Neural cell (in vitro differentiated cells): Measurements from ENCODE around the gene MRTFB. TPM values are rescaled to one million over a fixed set of nuclear protein-coding genes. Genes with fewer than 3 reads are reported as not detected.

Experiments used
- H2AFZ ChIP-seq: fragments of 200-600, 300-800 bp; sonication (generic), shearing (Covaris generic); 2 replicates; pipeline ENCODE4 v1.6.0; 2014; ENCODE audit warnings: low read depth, mild to moderate bottlenecking, antibody characterized with exemption, low read length, moderate library complexity
- H3F3A ChIP-seq: fragments of 200-600 bp; shearing (Covaris generic); 2 replicates; pipeline ENCODE4 v1.6.1; 2016; ENCODE audit warnings: mild to moderate bottlenecking, moderate library complexity, mixed read lengths, antibody characterized with exemption, low read length; ENCODE audit not compliant: insufficient read depth, poor library complexity, severe bottlenecking
- H3K27ac ChIP-seq: fragments of 200-600, 300-800 bp; sonication (generic), shearing (Covaris generic); 2 replicates; pipeline ENCODE4 v1.5.1; 2014; ENCODE audit warnings: mild to moderate bottlenecking, low read length, moderate library complexity
- H3K27me3 ChIP-seq: fragments of 300-800, 200-600 bp; sonication (generic), shearing (Covaris generic); 2 replicates; pipeline ENCODE4 v1.6.0; 2014; ENCODE audit warnings: mild to moderate bottlenecking, low read depth, low read length, moderate library complexity; ENCODE audit not compliant: insufficient read depth
- H3K36me3 ChIP-seq: fragments of 300-800, 200-600 bp; sonication (generic), shearing (Covaris generic); 2 replicates; pipeline ENCODE4 v1.5.1; 2014; ENCODE audit warnings: mild to moderate bottlenecking, antibody characterized with exemption, low read length, moderate library complexity; ENCODE audit not compliant: insufficient read depth
- H3K4me2 ChIP-seq: fragments of 300-800, 200-600 bp; sonication (generic), shearing (Covaris generic); 2 replicates; pipeline ENCODE4 v1.6.0; 2014; ENCODE audit warnings: mild to moderate bottlenecking, low read length
- H3K4me3 ChIP-seq: fragments of 300-800, 200-600 bp; sonication (generic), shearing (Covaris generic); 2 replicates; pipeline ENCODE4 v1.5.1; 2014; ENCODE audit warnings: mild to moderate bottlenecking, low read length, moderate library complexity
- H3K79me2 ChIP-seq: fragments of 200-600 bp; shearing (Covaris generic); replicated peaks from 2 replicates; pipeline ENCODE4 v1.6.0; 2014; ENCODE audit warnings: mild to moderate bottlenecking, low read length, moderate library complexity; ENCODE audit not compliant: insufficient read depth
- H3K9ac ChIP-seq: fragments of 300-800, 200-600 bp; sonication (generic), shearing (Covaris generic); 2 replicates; pipeline ENCODE4 v1.6.1; 2016; ENCODE audit warnings: mild to moderate bottlenecking, low read length, mixed read lengths
- H3K9me2 ChIP-seq: fragments of 200-600 bp; shearing (Covaris generic); 2 replicates; pipeline ENCODE4 v1.6.1; 2016; ENCODE audit warnings: mild to moderate bottlenecking, low read length, mixed read lengths; ENCODE audit not compliant: insufficient read depth
- H3K9me3 ChIP-seq: fragments of 200-600, 300-800 bp; sonication (generic), shearing (Covaris generic); 2 replicates; pipeline ENCODE4 v1.6.1; 2016; ENCODE audit warnings: mild to moderate bottlenecking, mixed run types, low read length, moderate library complexity, mixed read lengths
- H4K20me1 ChIP-seq: fragments of 200-600 bp; shearing (Covaris generic); 2 replicates; pipeline ENCODE4 v1.6.1; 2016; ENCODE audit warnings: mild to moderate bottlenecking, mixed run types; ENCODE audit not compliant: insufficient read depth
- EP300 ChIP-seq: fragments of 450-650 bp; conservative IDR thresholded peaks from 2 replicates; pipeline ENCODE4 v1.6.1; 2014; ENCODE audit warnings: antibody characterized with exemption, mild to moderate bottlenecking, moderate library complexity; ENCODE audit not compliant: poor library complexity, severe bottlenecking
- EZH2 ChIP-seq: fragments of 200-600, 300-800 bp; shearing (Covaris generic), sonication (generic); IDR thresholded peaks from 2 replicates; pipeline ENCODE4 v1.6.1; 2014; ENCODE audit warnings: antibody characterized with exemption, low read length, borderline replicate concordance, mild to moderate bottlenecking; ENCODE audit not compliant: insufficient read depth, poor library complexity, severe bottlenecking
- MXI1 ChIP-seq: fragments of 450-650 bp; conservative IDR thresholded peaks from 2 replicates; pipeline ENCODE4 v1.6.1; 2014; ENCODE audit warnings: antibody characterized with exemption, mild to moderate bottlenecking; ENCODE audit not compliant: poor library complexity, severe bottlenecking
- POLR2AphosphoS5 ChIP-seq: IDR thresholded peaks from 2 replicates; pipeline ENCODE4 v1.6.1; 2012
- RAD21 ChIP-seq: fragments of 450-650 bp; conservative IDR thresholded peaks from 2 replicates; pipeline ENCODE4 v1.6.1; 2014; ENCODE audit warnings: antibody characterized with exemption, mild to moderate bottlenecking, moderate library complexity
- REST ChIP-seq: IDR thresholded peaks from 2 replicates; pipeline ENCODE4 v1.6.1; 2012; ENCODE audit warnings: borderline replicate concordance
- SMC3 ChIP-seq: fragments of 450-650 bp; conservative IDR thresholded peaks from 2 replicates; pipeline ENCODE4 v1.6.1; 2014; ENCODE audit warnings: antibody characterized with exemption, mild to moderate bottlenecking, moderate library complexity; ENCODE audit not compliant: poor library complexity
- TAF1 ChIP-seq: IDR thresholded peaks from 2 replicates; pipeline ENCODE4 v1.6.1; 2012; ENCODE audit warnings: low read depth
- polyA plus RNA-seq: library from polyadenylated mRNA; depleted of rRNA; stranded (reverse); fragments of >200 nt; gene quantifications from 2 replicates; pipeline ENCODE4 v1.2.3, GENCODE V29; 2014
- TF ChIP-seq, protein P1 (sequence below): fragments of 450-650 bp; IDR thresholded peaks from 2 replicates; pipeline ENCODE4 v1.5.1; 2014; ENCODE audit warnings: antibody characterized with exemption, mild to moderate bottlenecking, moderate library complexity; ENCODE audit not compliant: poor library complexity, severe bottlenecking

The MRTFB gene
- polyA plus RNA-seq, 1 donor from 2014 or later: 18.6 TPM

DNA sequence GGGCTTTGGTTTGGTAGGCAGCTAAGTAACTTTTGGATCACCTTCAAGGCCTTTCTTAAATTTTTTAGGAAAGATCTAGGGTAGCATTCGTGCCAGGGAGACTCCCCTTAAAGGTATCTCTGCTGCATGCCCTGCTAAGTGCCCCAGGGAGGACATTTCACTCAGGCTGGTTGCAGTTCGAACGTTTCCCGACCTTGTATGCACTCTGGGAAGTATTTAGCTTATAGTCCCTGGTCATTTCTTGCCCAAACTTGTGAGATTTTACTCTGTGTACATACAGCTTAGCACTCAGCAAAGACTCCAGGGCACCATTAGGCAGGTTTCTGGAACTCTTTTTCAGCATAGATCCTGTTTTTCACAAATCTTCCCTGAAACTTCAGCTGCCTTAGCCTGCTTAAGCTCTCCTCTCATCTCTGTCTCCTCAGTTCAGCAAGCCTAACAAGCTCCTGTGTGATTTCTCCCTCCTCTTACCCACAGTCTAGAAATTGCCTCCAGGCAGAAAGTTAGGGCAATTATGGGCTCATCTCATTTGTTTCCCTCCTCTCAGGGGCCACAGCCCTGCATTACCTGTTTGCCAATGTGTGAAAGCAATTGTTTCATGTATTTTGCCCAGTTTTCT, 84.6 kb downstream of the MRTFB start:
- Histone ChIP-seq H3K36me3 (no peaks in the 10 kb centered on the region), H2AFZ (no peak overlapping the region), H3K27me3 (no peaks in the 10 kb centered on the region), H3K9me2 (no peaks in the 10 kb centered on the region), H3K79me2 (no peaks in the 10 kb centered on the region), H3K27ac (no peak overlapping the region), H3K9ac (no peak overlapping the region), H3K4me3 (no peak overlapping the region), H3K9me3 (no peaks in the 10 kb centered on the region), H3K4me2 (no peak overlapping the region), H3F3A (no peaks in the 10 kb centered on the region), H4K20me1 (no peaks in the 10 kb centered on the region)
- no peak for TF ChIP-seq EZH2
- no peak for TF ChIP-seq SMC3
- TF ChIP-seq, protein P1, sequence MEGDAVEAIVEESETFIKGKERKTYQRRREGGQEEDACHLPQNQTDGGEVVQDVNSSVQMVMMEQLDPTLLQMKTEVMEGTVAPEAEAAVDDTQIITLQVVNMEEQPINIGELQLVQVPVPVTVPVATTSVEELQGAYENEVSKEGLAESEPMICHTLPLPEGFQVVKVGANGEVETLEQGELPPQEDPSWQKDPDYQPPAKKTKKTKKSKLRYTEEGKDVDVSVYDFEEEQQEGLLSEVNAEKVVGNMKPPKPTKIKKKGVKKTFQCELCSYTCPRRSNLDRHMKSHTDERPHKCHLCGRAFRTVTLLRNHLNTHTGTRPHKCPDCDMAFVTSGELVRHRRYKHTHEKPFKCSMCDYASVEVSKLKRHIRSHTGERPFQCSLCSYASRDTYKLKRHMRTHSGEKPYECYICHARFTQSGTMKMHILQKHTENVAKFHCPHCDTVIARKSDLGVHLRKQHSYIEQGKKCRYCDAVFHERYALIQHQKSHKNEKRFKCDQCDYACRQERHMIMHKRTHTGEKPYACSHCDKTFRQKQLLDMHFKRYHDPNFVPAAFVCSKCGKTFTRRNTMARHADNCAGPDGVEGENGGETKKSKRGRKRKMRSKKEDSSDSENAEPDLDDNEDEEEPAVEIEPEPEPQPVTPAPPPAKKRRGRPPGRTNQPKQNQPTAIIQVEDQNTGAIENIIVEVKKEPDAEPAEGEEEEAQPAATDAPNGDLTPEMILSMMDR: no peak
- TF ChIP-seq POLR2AphosphoS5: no peak
- TF ChIP-seq TAF1: no peak

- H3K9ac ChIP-seq: no peak overlapping the region
- H3K27ac ChIP-seq: no peak overlapping the region
- TF ChIP-seq, protein P1: no peak
- TF ChIP-seq POLR2AphosphoS5 (no peak), RAD21 (no peak)
- no peaks in the 10 kb centered on the region for H4K20me1 ChIP-seq
- no peaks in the 10 kb centered on the region for H3F3A ChIP-seq
- no peaks in the 10 kb centered on the region for H3K27me3 ChIP-seq
- no peaks in the 10 kb centered on the region for H3K79me2 ChIP-seq
- no peak overlapping the region for H2AFZ ChIP-seq
- no peaks in the 10 kb centered on the region for H3K9me2 ChIP-seq
- H3K36me3 ChIP-seq: no peaks in the 10 kb centered on the region
- H3K4me2 ChIP-seq: no peak overlapping the region
- H3K9me3 ChIP-seq: no peaks in the 10 kb centered on the region
- H3K4me3 ChIP-seq: no peak overlapping the region
These were observed 94.0 kb downstream of the MRTFB start for GRCh38 chr16:14164916-14165662.

DNA sequence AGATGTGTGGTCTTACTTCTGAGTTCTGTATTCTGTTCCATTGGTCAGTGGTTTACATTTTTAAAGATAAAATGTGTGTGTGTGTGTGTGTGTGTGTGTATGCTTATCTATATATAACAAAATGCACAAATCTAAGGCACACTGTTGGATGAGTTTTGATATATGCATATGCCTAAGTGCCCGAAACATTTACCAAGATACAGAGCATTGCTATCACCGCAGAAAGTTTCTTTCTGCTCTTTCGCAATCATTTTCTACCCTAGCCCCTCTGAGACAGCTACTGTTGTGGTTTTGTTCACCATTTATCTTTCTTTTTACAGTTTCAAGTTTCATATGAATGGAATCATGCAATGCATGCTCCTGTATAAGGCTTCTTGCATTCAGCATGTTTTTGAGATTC, 97.0 kb downstream of the MRTFB start:
- no peaks in the 10 kb centered on the region for H3K36me3 ChIP-seq
- no peaks in the 10 kb centered on the region for H3K79me2 ChIP-seq
- no peak overlapping the region for H3K4me3 ChIP-seq
- H3K9me2 ChIP-seq: no peaks in the 10 kb centered on the region
- no peak overlapping the region for H3K4me2 ChIP-seq
- TF ChIP-seq EP300 (no peak), TAF1 (no peak), RAD21 (no peak), SMC3 (no peak), POLR2AphosphoS5 (no peak), MXI1 (no peak), REST (no peak), EZH2 (no peak)
- TF ChIP-seq, protein P1: no peak
- no peak overlapping the region for H2AFZ ChIP-seq
- H3K27ac ChIP-seq: no peak overlapping the region
- H3K27me3 ChIP-seq: no peaks in the 10 kb centered on the region
- H3K9me3 ChIP-seq: no peaks in the 10 kb centered on the region
- no peaks in the 10 kb centered on the region for H3F3A ChIP-seq
- H4K20me1 ChIP-seq: no peaks in the 10 kb centered on the region
- no peak overlapping the region for H3K9ac ChIP-seq
